ENCODE measurements around the gene CUX1.

The CUX1 gene

DNA sequence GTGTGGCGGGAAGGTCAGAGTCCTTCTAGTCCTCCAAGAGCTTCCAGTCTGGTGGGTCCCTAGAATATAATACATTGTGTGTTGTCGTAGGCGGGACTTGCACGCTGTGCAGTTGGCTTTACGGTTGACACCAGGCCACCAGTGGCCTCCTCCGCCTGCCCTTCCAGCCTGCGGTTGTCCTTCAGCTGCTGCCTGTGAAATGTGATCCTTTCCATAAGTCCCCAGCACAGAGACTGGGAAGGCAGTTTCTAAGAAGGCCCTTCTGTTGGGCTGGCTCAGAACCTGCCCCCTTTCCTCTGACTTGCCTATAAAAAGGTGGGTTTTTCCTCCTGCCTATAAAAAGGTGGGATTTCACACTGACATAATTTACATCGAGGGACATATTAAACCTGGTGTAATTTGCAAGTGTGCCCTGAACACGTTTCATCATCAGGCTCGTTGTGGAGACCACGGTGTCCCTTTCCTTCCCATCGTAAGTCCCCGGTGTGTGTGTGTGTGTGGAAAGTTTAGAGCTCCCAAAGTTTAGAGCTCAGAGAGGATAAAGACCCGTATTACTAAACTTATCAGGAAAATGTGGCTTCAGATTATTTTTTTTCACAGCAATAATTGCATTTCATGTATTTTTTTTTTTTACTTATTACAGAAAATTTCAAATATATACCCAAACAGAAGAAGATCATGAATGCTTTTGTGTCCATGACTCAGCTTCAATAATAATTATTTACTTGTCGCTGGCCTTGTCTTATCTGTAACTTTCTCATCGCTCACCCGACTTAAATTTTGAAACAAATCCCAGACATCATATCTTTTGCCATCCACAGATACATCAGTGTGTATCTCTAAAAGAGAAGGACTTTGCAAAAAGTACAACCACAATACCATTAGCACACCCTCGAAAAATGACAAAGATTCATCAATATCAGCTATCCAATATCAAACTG lies 45.1 kb downstream of the CUX1 start (continued):
- TF ChIP-seq ZIC2 (tag by site-specific recombination; IDR thresholded peaks at IDR 0.05): no peak
- no peak for TF ChIP-seq ZNF791 (tag by site-specific recombination; IDR thresholded peaks at IDR 0.05)
- no peak for TF ChIP-seq MEIS1 (CRISPR knock-in tag; IDR thresholded peaks at IDR 0.05; ENCODE audit: borderline replicate concordance)
- TF ChIP-seq, protein P1, sequence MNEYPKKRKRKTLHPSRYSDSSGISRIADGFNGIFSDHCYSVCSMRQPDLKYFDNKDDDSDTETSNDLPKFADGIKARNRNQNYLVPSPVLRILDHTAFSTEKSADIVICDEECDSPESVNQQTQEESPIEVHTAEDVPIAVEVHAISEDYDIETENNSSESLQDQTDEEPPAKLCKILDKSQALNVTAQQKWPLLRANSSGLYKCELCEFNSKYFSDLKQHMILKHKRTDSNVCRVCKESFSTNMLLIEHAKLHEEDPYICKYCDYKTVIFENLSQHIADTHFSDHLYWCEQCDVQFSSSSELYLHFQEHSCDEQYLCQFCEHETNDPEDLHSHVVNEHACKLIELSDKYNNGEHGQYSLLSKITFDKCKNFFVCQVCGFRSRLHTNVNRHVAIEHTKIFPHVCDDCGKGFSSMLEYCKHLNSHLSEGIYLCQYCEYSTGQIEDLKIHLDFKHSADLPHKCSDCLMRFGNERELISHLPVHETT (tag by site-specific recombination; IDR thresholded peaks at IDR 0.05): no peak
- no peak for TF ChIP-seq ZNF157 (tag by site-specific recombination; IDR thresholded peaks at IDR 0.05)
- TF ChIP-seq ZNF561 (tag by site-specific recombination; IDR thresholded peaks at IDR 0.05; ENCODE audit: borderline replicate concordance): peak; percentile 67; the same call in 1 of the 2 replicates
- peak; percentile 64 for TF ChIP-seq EGR2 (tag by site-specific recombination; IDR thresholded peaks at IDR 0.05; ENCODE audit: low read depth)
- TF ChIP-seq, protein P2, sequence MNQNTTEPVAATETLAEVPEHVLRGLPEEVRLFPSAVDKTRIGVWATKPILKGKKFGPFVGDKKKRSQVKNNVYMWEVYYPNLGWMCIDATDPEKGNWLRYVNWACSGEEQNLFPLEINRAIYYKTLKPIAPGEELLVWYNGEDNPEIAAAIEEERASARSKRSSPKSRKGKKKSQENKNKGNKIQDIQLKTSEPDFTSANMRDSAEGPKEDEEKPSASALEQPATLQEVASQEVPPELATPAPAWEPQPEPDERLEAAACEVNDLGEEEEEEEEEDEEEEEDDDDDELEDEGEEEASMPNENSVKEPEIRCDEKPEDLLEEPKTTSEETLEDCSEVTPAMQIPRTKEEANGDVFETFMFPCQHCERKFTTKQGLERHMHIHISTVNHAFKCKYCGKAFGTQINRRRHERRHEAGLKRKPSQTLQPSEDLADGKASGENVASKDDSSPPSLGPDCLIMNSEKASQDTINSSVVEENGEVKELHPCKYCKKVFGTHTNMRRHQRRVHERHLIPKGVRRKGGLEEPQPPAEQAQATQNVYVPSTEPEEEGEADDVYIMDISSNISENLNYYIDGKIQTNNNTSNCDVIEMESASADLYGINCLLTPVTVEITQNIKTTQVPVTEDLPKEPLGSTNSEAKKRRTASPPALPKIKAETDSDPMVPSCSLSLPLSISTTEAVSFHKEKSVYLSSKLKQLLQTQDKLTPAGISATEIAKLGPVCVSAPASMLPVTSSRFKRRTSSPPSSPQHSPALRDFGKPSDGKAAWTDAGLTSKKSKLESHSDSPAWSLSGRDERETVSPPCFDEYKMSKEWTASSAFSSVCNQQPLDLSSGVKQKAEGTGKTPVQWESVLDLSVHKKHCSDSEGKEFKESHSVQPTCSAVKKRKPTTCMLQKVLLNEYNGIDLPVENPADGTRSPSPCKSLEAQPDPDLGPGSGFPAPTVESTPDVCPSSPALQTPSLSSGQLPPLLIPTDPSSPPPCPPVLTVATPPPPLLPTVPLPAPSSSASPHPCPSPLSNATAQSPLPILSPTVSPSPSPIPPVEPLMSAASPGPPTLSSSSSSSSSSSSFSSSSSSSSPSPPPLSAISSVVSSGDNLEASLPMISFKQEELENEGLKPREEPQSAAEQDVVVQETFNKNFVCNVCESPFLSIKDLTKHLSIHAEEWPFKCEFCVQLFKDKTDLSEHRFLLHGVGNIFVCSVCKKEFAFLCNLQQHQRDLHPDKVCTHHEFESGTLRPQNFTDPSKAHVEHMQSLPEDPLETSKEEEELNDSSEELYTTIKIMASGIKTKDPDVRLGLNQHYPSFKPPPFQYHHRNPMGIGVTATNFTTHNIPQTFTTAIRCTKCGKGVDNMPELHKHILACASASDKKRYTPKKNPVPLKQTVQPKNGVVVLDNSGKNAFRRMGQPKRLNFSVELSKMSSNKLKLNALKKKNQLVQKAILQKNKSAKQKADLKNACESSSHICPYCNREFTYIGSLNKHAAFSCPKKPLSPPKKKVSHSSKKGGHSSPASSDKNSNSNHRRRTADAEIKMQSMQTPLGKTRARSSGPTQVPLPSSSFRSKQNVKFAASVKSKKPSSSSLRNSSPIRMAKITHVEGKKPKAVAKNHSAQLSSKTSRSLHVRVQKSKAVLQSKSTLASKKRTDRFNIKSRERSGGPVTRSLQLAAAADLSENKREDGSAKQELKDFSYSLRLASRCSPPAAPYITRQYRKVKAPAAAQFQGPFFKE (tag by site-specific recombination; IDR thresholded peaks at IDR 0.05; ENCODE audit: borderline replicate concordance): no peak
- TF ChIP-seq, protein P3, sequence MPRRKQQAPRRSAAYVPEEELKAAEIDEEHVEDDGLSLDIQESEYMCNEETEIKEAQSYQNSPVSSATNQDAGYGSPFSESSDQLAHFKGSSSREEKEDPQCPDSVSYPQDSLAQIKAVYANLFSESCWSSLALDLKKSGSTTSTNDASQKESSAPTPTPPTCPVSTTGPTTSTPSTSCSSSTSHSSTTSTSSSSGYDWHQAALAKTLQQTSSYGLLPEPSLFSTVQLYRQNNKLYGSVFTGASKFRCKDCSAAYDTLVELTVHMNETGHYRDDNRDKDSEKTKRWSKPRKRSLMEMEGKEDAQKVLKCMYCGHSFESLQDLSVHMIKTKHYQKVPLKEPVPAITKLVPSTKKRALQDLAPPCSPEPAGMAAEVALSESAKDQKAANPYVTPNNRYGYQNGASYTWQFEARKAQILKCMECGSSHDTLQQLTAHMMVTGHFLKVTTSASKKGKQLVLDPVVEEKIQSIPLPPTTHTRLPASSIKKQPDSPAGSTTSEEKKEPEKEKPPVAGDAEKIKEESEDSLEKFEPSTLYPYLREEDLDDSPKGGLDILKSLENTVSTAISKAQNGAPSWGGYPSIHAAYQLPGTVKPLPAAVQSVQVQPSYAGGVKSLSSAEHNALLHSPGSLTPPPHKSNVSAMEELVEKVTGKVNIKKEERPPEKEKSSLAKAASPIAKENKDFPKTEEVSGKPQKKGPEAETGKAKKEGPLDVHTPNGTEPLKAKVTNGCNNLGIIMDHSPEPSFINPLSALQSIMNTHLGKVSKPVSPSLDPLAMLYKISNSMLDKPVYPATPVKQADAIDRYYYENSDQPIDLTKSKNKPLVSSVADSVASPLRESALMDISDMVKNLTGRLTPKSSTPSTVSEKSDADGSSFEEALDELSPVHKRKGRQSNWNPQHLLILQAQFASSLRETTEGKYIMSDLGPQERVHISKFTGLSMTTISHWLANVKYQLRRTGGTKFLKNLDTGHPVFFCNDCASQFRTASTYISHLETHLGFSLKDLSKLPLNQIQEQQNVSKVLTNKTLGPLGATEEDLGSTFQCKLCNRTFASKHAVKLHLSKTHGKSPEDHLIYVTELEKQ (tag by site-specific recombination; IDR thresholded peaks at IDR 0.05; ENCODE audit: borderline replicate concordance): no peak
- TF ChIP-seq, protein P4, sequence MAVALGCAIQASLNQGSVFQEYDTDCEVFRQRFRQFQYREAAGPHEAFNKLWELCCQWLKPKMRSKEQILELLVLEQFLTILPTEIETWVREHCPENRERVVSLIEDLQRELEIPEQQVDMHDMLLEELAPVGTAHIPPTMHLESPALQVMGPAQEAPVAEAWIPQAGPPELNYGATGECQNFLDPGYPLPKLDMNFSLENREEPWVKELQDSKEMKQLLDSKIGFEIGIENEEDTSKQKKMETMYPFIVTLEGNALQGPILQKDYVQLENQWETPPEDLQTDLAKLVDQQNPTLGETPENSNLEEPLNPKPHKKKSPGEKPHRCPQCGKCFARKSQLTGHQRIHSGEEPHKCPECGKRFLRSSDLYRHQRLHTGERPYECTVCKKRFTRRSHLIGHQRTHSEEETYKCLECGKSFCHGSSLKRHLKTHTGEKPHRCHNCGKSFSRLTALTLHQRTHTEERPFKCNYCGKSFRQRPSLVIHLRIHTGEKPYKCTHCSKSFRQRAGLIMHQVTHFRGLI (tag by site-specific recombination; IDR thresholded peaks at IDR 0.05): peak; percentile 93
- TF ChIP-seq ZNF16 (tag by site-specific recombination; IDR thresholded peaks at IDR 0.05; ENCODE audit: low read depth): no peak
- TF ChIP-seq, protein P5, sequence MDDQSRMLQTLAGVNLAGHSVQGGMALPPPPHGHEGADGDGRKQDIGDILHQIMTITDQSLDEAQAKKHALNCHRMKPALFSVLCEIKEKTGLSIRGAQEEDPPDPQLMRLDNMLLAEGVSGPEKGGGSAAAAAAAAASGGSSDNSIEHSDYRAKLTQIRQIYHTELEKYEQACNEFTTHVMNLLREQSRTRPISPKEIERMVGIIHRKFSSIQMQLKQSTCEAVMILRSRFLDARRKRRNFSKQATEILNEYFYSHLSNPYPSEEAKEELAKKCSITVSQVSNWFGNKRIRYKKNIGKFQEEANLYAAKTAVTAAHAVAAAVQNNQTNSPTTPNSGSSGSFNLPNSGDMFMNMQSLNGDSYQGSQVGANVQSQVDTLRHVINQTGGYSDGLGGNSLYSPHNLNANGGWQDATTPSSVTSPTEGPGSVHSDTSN (CRISPR knock-in tag; IDR thresholded peaks at IDR 0.05): no peak
- peak; percentile 81 for TF ChIP-seq OSR2 (tag by site-specific recombination; IDR thresholded peaks at IDR 0.05)
- TF ChIP-seq, protein P6, sequence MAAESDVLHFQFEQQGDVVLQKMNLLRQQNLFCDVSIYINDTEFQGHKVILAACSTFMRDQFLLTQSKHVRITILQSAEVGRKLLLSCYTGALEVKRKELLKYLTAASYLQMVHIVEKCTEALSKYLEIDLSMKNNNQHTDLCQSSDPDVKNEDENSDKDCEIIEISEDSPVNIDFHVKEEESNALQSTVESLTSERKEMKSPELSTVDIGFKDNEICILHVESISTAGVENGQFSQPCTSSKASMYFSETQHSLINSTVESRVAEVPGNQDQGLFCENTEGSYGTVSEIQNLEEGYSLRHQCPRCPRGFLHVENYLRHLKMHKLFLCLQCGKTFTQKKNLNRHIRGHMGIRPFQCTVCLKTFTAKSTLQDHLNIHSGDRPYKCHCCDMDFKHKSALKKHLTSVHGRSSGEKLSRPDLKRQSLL (tag by site-specific recombination; IDR thresholded peaks at IDR 0.05): no peak
- no peak for TF ChIP-seq ZSCAN23 (tag by site-specific recombination; IDR thresholded peaks at IDR 0.05)
- TF ChIP-seq ZNF169 (tag by site-specific recombination; IDR thresholded peaks at IDR 0.05): no peak
- TF ChIP-seq ZNF629 (tag by site-specific recombination; IDR thresholded peaks at IDR 0.05): no peak
- no peak for TF ChIP-seq KLF7 (tag by site-specific recombination; IDR thresholded peaks at IDR 0.05; ENCODE audit: borderline replicate concordance)
- TF ChIP-seq, protein P7, sequence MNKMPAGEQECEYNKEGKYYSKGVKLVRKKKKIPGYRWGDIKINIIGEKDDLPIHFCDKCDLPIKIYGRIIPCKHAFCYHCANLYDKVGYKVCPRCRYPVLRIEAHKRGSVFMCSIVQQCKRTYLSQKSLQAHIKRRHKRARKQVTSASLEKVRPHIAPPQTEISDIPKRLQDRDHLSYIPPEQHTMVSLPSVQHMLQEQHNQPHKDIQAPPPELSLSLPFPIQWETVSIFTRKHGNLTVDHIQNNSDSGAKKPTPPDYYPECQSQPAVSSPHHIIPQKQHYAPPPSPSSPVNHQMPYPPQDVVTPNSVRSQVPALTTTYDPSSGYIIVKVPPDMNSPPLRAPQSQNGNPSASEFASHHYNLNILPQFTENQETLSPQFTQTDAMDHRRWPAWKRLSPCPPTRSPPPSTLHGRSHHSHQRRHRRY (tag by site-specific recombination; IDR thresholded peaks at IDR 0.05): no peak
